ENCODE data around the gene ZNF496. TPM values are rescaled to one million over a fixed set of nuclear protein-coding genes. Genes with fewer than 3 reads are reported as not detected.

ZNF496 gene
- total and polyA plus RNA-seq, 2 of the 4 experiments (the other 2 are of a cell fraction) = 11.7 to 16.2 TPM

- H3K4me1 ChIP-seq (ENCODE audit: control insufficient read depth, insufficient read depth, low read length) = no peaks in the 10 kb centered on the region
- no peak overlapping the region for H2BK120ac ChIP-seq (ENCODE audit: low read depth, low read length)
- DNase-seq (no peak), ATAC-seq (ENCODE audit: low read depth) (no peak)
- CTCF ChIA-PET = no interaction called here
- H3K4ac ChIP-seq (ENCODE audit: low read depth, low read length) = no peak overlapping the region
- in situ Hi-C loops (cut with MboI; ENCODE audit: low sequenced_read_pairs) (loop anchor here (10.0 kb wide), 1 partner anchor 403 kb away; no protein-coding TSS in a partner anchor), intact Hi-C loops (cut with micrococcal nuclease) (loop anchor here (5.0 kb wide), 2 partner anchors 105 to 410 kb away; no protein-coding TSS in a partner anchor), dilution Hi-C loops (cut with HindIII; ENCODE audit: low sequenced_read_pairs, unreplicated experiment) (no loop called here)
- no peak overlapping the region for H3K18ac ChIP-seq (ENCODE audit: low read depth, low read length)
- H2BK5ac ChIP-seq (ENCODE audit: low read depth, low read length, poor library complexity, severe bottlenecking) = no peak overlapping the region
- no peak overlapping the region for H2BK20ac ChIP-seq (ENCODE audit: low read depth, low read length)
- POLR2A ChIA-PET (ENCODE audit: unreplicated experiment) = no interaction called here
- no peak overlapping the region for H4K8ac ChIP-seq (ENCODE audit: low read depth in 2 of 2, low read length in 2 of 2)
- no CpG with 5 or more reads among the region's 3 CpGs for WGBS, 2 experiments (ENCODE audit: extremely low coverage in 2 of 2, insufficient read length in 1 of 2)
- no peak overlapping the region for H3K56ac ChIP-seq (ENCODE audit: extremely low read depth, insufficient read depth, low read length)
- H3K14ac ChIP-seq (replicated peaks; ENCODE audit: low read depth, low read length) = no peak overlapping the region
- no peak overlapping the region for H3K27ac ChIP-seq (ENCODE audit: insufficient read depth, low read length)
- H3K36me3 ChIP-seq (ENCODE audit: control insufficient read depth, insufficient read depth, low read length) = peaks cover 23% of the 10 kb centered on the region
- no peak for TF ChIP-seq RAD21 (IDR thresholded peaks at IDR 0.05; ENCODE audit: low read length)
- TF ChIP-seq MAFK (IDR thresholded peaks at IDR 0.05; ENCODE audit: low read depth, low read length) = no peak
- TF ChIP-seq SMC3 (IDR thresholded peaks at IDR 0.05; ENCODE audit: low read depth, low read length) = no peak
- TF ChIP-seq BHLHE40 (IDR thresholded peaks at IDR 0.05; ENCODE audit: low read depth, low read length) = no peak
- TF ChIP-seq, protein P1, sequence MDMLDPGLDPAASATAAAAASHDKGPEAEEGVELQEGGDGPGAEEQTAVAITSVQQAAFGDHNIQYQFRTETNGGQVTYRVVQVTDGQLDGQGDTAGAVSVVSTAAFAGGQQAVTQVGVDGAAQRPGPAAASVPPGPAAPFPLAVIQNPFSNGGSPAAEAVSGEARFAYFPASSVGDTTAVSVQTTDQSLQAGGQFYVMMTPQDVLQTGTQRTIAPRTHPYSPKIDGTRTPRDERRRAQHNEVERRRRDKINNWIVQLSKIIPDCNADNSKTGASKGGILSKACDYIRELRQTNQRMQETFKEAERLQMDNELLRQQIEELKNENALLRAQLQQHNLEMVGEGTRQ (IDR thresholded peaks at IDR 0.05; ENCODE audit: low read depth, low read length) = no peak
- TF ChIP-seq POLR2A (IDR thresholded peaks at IDR 0.05; ENCODE audit: low read depth, low read length) = no peak
- TF ChIP-seq, protein P2, sequence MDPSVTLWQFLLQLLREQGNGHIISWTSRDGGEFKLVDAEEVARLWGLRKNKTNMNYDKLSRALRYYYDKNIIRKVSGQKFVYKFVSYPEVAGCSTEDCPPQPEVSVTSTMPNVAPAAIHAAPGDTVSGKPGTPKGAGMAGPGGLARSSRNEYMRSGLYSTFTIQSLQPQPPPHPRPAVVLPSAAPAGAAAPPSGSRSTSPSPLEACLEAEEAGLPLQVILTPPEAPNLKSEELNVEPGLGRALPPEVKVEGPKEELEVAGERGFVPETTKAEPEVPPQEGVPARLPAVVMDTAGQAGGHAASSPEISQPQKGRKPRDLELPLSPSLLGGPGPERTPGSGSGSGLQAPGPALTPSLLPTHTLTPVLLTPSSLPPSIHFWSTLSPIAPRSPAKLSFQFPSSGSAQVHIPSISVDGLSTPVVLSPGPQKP (IDR thresholded peaks at IDR 0.05; ENCODE audit: borderline replicate concordance, low read depth, low read length) = no peak
- no peak for TF ChIP-seq CEBPB (IDR thresholded peaks at IDR 0.05; ENCODE audit: low read depth, low read length)
- no peak for TF ChIP-seq FOS (IDR thresholded peaks at IDR 0.05; ENCODE audit: low read depth, low read length)
- TF ChIP-seq MAZ (IDR thresholded peaks at IDR 0.05; ENCODE audit: borderline replicate concordance, low read depth, low read length) = no peak
- no peak for TF ChIP-seq NFE2L2 (IDR thresholded peaks at IDR 0.05; ENCODE audit: low read depth, low read length)
- TF ChIP-seq CHD1 (IDR thresholded peaks at IDR 0.05; ENCODE audit: low read depth, low read length) = no peak
- no peak overlapping the region for H2BK15ac ChIP-seq (ENCODE audit: low read depth, low read length)
- H4K20me1 ChIP-seq (ENCODE audit: insufficient read depth, low read length) = no peaks in the 10 kb centered on the region
- H3K79me1 ChIP-seq (ENCODE audit: low read depth in 1 of 2, low read length in 2 of 2) = peaks cover 5 to 8% of the 10 kb centered on the region in 2 experiments; a peak in 3 of 4 replicates
- H2AK5ac ChIP-seq (ENCODE audit: low read depth, low read length) = no peak overlapping the region
- no peak overlapping the region for H2AK9ac ChIP-seq (replicated peaks; ENCODE audit: low read depth, low read length, poor library complexity)
- no peak overlapping the region for H4K91ac ChIP-seq (ENCODE audit: insufficient read depth, low read depth, low read length)
- H4K5ac ChIP-seq (ENCODE audit: low read depth, low read length) = no peak overlapping the region
- H3K27me3 ChIP-seq (ENCODE audit: control insufficient read depth, insufficient read depth, low read length) = no peaks in the 10 kb centered on the region
- peaks cover 7% of the 10 kb centered on the region; the same call in 1 of the 2 replicates for H3K9me1 ChIP-seq (ENCODE audit: insufficient read depth, low read length)
- no peak overlapping the region for H3K9ac ChIP-seq (ENCODE audit: low read depth, low read length)
- no peak overlapping the region for H3K23ac ChIP-seq (ENCODE audit: low read depth, low read length)
- no TSS peak for BruUV-seq (replicated peaks)
- no peak overlapping the region for H3K4me2 ChIP-seq (ENCODE audit: low read depth, low read length)
- H3K9me3 ChIP-seq (ENCODE audit: control insufficient read depth, insufficient read depth, low read length) = no peaks in the 10 kb centered on the region
- no peak overlapping the region for H2AFZ ChIP-seq (replicated peaks; ENCODE audit: low read length, poor library complexity)
- H3K4me3 ChIP-seq (ENCODE audit: insufficient read depth, low read depth, low read length) = no peak overlapping the region
Observed at GRCh38 chr1:247317702-247318101, 14.0 kb downstream of the ZNF496 start.
